T47D (cell line): ENCODE data around the gene ZNF428.
"Not testable (repeated sequence)": the region's sequence is repeated elsewhere in the genome, so short reads cannot be mapped to it uniquely, and the experiment has no call there.

Source experiments
- DNase-seq, 2 experiments: peaks; one replicate each; pipeline versions ENCODE4 v3.0.0 to v3.0.0-alpha.2; 2011 to 2012; ENCODE audit warnings: low read depth in 1 of 2, low spot score in 1 of 2
- JUND ChIP-seq: IDR thresholded peaks from 2 replicates; pipeline ENCODE4 v1.6.1; 2012; ENCODE audit warnings: low read depth
- in situ Hi-C: cut with HindIII; loops from 2 replicates; pipeline ENCODE4 v1.10.0; 2016; ENCODE audit warnings: low sequenced_read_pairs, low pct_unique_long_range_greater_than_20kb

ZNF428 gene

GRCh38 chr19:43636121-43636683 is 16.8 kb upstream of the ZNF428 start:
- in situ Hi-C loops: no loop called here
- no peak for TF ChIP-seq JUND
- no peak for DNase-seq

- DNase-seq, in situ Hi-C loops: not testable (repeated sequence)
Observed at GRCh38 chr19:43635561-43635940, 16.1 kb upstream of the ZNF428 start.

GRCh38 chr19:43634872-43635560 is 15.6 kb upstream of the ZNF428 start:
- in situ Hi-C loops: no loop called here
- TF ChIP-seq JUND: no peak
- DNase-seq: no peak

GRCh38 chr19:43634506-43634871 is 15.1 kb upstream of the ZNF428 start:
- no peak for DNase-seq
- TF ChIP-seq JUND: no peak
- in situ Hi-C loops: no loop called here

- TF ChIP-seq JUND: no peak
- DNase-seq: no peak
- in situ Hi-C loops: no loop called here
Observed at GRCh38 chr19:43634068-43634467, 14.6 kb upstream of the ZNF428 start.

- TF ChIP-seq JUND: no peak
- no peak for DNase-seq
- in situ Hi-C loops: no loop called here
Observed at GRCh38 chr19:43633520-43633919, 14.1 kb upstream of the ZNF428 start.

GRCh38 chr19:43631491-43631890 is 12.1 kb upstream of the ZNF428 start:
- in situ Hi-C loops: no loop called here
- DNase-seq: no peak
- TF ChIP-seq JUND: no peak

GRCh38 chr19:43628646-43629326 is 9.4 kb upstream of the ZNF428 start:
- TF ChIP-seq JUND: no peak
- in situ Hi-C loops: no loop called here

GRCh38 chr19:43626838-43627237 is 7.4 kb upstream of the ZNF428 start:
- TF ChIP-seq JUND: no peak
- in situ Hi-C loops: no loop called here
- DNase-seq: no peak

More at GRCh38 chr19:43628646-43629326, 9.4 kb upstream of the ZNF428 start:
- no peak for DNase-seq

GRCh38 chr19:43625918-43626579 is 6.6 kb upstream of the ZNF428 start:
- DNase-seq: peak in 1 of 2 experiments; percentile 25
- in situ Hi-C loops: no loop called here

GRCh38 chr19:43624933-43625332 is 5.5 kb upstream of the ZNF428 start:
- no peak for DNase-seq
- in situ Hi-C loops: no loop called here

More at GRCh38 chr19:43625918-43626579, 6.6 kb upstream of the ZNF428 start:
- TF ChIP-seq JUND: no peak

GRCh38 chr19:43623889-43624670 is 4.7 kb upstream of the ZNF428 start:
- DNase-seq: no peak
- in situ Hi-C loops: no loop called here
- TF ChIP-seq JUND: no peak

More at GRCh38 chr19:43624933-43625332, 5.5 kb upstream of the ZNF428 start:
- TF ChIP-seq JUND: no peak
